Measurements from ENCODE around the gene RPTOR.
"Not testable (repeated sequence)": the region's sequence is repeated elsewhere in the genome, so short reads cannot be mapped to it uniquely, and the experiment has no call there.

The RPTOR gene

GRCh38 chr17:80729016-80729415 is 184.4 kb downstream of the RPTOR start:
- no peak for DNase-seq

- DNase-seq: no peak
Measured at GRCh38 chr17:80729761-80730160, 185.1 kb downstream of the RPTOR start.

GRCh38 chr17:80730739-80731138 is 186.1 kb downstream of the RPTOR start:
- DNase-seq: no peak

GRCh38 chr17:80731323-80731722 is 186.7 kb downstream of the RPTOR start:
- DNase-seq: no peak

- no peak for DNase-seq
Measured at GRCh38 chr17:80732268-80732667, 187.6 kb downstream of the RPTOR start.

- no peak for DNase-seq
Measured at GRCh38 chr17:80737106-80738019, 192.7 kb downstream of the RPTOR start.

GRCh38 chr17:80738020-80738808 is 193.6 kb downstream of the RPTOR start:
- DNase-seq: no peak

GRCh38 chr17:80738987-80739730 is 194.5 kb downstream of the RPTOR start:
- DNase-seq: no peak

- no peak for DNase-seq
Measured at GRCh38 chr17:80740141-80740540, 195.5 kb downstream of the RPTOR start.

GRCh38 chr17:80742091-80742490 is 197.5 kb downstream of the RPTOR start:
- no peak for DNase-seq

GRCh38 chr17:80742581-80743180 is 198.0 kb downstream of the RPTOR start:
- DNase-seq: no peak

- no peak for DNase-seq
Measured at GRCh38 chr17:80743181-80743771, 198.6 kb downstream of the RPTOR start.

- not testable (repeated sequence) for DNase-seq
Measured at GRCh38 chr17:80743973-80744372, 199.3 kb downstream of the RPTOR start.

GRCh38 chr17:80744725-80745124 is 200.1 kb downstream of the RPTOR start:
- DNase-seq: not testable (repeated sequence)

- no peak for DNase-seq
Measured at GRCh38 chr17:80745183-80745582, 200.5 kb downstream of the RPTOR start.

- DNase-seq: no peak
Measured at GRCh38 chr17:80746262-80746935, 201.8 kb downstream of the RPTOR start.

- no peak for DNase-seq
Measured at GRCh38 chr17:80747469-80747868, 202.8 kb downstream of the RPTOR start.

- no peak for DNase-seq
Measured at GRCh38 chr17:80749611-80750010, 205.0 kb downstream of the RPTOR start.

GRCh38 chr17:80750263-80750662 is 205.6 kb downstream of the RPTOR start:
- DNase-seq: no peak

GRCh38 chr17:80751070-80751945 is 206.7 kb downstream of the RPTOR start:
- no peak for DNase-seq
